Activated CD8-positive, alpha-beta memory T cell treated with anti-CD3 and anti-CD28 coated beads for 24 hours (primary cell): ENCODE results near the gene KCTD14.
A peak's percentile ranks its signal among the peaks of the same experiment; 100 is the strongest.
"Not testable (repeated sequence)": the region's sequence is repeated elsewhere in the genome, so short reads cannot be mapped to it uniquely, and the experiment has no call there.

Experiments
- DNase-seq: peaks from one replicate; pipeline ENCODE4 v3.0.0-alpha.2; 2020

The KCTD14 gene

DNA sequence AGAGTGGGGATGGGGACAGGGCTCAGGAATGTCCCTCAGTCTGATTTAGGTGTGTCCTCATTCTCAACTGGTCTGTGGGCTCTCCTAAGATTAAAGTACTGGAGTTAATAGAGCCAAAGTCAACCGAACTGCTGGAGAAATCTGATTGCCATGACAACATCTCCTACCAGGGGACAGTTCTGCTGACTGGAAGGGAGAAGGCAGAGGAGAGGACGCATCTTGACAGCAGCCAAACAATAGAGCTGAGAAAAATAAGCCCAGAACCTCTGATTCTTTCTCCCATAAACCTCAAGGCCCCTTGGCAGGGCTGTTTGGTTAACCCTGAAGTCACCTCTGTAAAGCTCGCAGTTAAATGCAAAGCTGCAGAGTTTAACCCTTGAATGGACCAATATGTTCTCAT is 2.8 kb downstream of the KCTD14 start:
- no peak for DNase-seq

GRCh38 chr11:78019808-78020207 is 3.3 kb downstream of the KCTD14 start:
- DNase-seq: no peak

DNA sequence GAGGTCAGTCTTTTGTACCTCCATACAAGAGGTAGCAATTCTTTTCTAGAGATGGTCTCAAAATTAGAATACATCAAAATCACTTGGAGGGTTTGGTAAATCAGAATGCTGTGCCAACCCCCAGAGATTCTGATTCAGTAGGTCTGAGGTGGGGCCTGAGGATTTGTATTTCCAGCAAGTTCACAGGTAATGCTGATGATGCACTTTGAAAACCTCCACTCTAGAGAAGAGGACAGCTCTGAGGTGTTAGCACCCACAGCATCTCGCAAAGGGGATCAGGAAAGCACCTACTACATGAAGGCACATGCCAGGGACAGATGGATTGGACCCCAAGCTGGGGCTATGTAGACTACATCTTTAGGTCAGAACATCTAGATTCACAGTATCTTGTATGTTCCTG is 7.2 kb downstream of the KCTD14 start:
- no peak for DNase-seq

DNA sequence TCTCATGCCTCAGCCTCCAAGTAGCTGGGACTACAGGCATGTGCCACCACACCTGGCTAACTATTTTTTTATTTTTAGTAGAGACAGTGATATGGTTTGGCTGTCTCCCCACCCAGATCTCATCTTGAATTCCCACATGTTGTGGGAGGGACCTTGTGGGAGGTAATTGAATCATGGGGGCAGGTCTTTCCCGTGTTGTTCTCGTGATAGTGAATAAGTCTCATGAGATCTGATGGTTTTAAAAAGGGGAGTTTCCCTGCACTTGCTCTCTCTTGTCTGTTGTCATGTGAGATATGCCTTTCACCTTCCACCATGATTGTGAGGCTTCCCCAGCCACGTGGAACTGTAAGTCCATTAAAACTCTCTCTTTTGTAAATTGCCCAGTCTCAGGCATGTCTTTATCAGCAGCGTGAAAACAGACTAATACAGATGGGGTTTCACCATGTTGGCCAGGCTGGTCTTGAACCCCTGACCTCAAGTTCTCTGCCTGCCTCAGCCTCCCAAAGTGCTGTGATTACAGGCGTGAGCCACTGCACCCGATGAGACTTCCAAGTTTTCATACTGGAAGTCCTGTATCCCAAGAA is 8.0 kb downstream of the KCTD14 start:
- DNase-seq: not testable (repeated sequence)

DNA sequence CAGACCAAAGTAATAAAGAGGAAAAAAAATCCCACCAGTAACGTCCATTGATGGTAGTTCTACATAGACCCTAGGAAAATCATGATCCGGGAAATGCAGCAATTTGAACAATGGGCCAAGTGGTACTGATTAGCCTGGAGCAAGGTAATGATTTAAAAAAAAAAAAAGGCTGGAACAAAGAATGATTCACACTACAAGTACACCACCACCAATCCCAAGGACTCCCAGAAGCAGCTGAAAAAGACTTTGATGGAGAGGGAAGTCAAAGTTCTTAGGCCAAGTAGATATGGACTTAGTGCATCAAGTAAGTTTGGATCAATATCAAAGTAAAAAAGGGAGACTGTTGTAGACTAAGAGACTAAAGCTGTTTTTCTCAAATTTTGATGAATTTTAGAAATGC is 11.8 kb downstream of the KCTD14 start:
- no peak for DNase-seq

GRCh38 chr11:78010755-78011154 is 12.3 kb downstream of the KCTD14 start:
- DNase-seq: no peak

DNA sequence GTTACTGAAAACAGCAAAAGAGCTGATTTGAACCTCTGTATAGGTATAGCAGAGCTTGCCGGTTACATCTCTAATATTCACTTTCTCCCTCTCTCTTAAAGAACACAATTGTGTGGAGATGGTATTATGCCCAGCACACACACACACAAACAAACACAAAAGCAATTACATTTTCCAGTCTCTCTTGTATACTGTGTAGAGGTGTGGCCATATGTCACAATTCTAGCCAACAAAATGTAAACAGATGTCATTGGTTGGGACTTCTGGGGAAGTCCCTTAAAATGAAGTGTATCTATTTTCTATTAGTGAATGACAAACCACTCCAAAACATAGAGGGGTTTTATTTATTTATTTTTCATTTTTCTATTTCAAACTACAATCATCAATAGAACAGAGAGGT is 12.8 kb downstream of the KCTD14 start:
- no peak for DNase-seq

GRCh38 chr11:78009062-78009461 is 14.0 kb downstream of the KCTD14 start:
- DNase-seq: no peak

DNA sequence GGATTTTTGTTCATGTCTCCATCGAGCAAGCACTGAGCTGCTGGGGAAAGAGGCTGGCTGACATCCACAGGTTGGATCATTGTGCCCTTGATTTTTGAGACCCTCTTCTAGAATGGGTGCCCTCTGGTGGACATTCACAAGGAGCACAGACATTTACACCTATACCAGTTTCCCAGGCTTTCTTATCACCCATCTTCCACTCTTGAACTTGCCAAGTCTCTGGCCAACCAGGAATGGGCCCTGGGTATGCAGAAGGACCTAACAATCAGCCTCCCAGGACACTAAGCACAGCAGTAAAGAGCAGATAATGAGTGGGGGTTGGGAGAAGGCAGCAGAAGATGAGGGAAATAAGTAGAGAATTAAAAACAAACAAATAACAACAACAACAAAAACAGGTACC is 22.9 kb downstream of the KCTD14 start:
- peak; percentile 61 for DNase-seq

GRCh38 chr11:77999446-78000030 is 23.5 kb downstream of the KCTD14 start:
- no peak for DNase-seq

DNA sequence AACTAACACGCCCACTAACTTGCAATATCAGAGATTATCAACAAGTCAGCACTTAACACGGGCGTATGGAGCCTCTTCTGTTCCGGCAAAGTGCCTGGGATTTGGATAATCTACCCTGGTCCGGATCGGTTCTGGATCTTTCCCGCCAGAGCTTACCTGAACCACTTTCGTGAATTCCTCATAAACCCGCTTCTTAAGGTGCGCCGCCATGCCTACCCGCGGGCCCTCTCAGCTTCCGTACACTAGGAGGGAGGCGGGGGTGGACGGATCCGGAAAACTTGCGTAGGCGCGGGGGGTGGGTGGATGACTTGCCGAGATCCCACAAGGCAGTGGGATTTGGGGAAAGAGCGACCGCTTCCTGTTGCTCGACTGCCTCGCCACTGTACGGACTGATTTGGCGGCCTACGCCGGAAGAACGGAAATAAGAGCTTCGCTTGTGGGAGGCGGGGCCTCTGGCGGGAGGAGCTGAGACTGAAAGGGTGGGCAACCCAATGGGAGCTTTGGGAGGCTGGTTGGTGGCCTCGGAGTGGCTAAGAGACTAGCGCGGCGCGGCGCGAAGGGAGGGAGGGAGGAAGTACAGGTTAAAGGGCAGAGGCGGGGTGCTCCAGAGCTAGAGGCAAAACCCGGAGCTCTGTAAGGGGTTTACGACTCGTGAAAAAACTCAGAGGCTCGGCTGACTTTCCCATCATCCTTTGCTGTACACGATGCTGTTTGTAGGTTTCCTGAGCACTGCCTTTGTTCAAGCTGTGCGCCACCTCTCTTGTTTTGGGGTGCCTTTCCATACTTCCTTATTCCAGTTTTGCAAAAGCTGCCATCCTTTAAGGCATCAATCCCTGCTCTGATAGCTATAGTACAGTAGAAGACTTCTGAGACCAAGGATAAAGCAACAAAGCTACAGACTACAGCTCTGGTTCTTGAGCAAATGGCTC is 28.4 kb downstream of the KCTD14 start, which contains the start of gene INTS4:
Gene INTS4, minus strand, starts transcription at position 235 of the 929 bp plus-strand sequence. Its CDS starts 25 bp downstream, at position 210.
- peak; percentile 96 for DNase-seq

DNA sequence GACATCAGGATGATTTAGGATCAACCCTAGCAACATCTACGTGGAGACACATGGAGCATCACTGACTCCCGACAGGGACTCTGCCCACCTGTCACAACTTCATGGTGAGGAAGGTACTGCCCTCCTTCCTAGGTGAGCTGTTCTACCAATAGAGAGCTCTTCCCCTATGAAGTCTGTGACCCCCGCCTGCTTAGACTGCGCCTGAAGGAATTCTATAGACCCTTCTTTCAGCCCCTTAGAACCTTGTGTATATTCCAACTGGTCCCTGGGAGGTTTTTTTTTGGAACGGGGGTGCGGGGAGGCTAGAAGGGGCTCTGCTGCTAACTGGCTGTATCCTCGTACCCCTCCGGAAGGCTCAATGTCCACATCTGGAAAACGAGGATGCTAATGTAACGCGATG is 29.2 kb downstream of the KCTD14 start:
- no peak for DNase-seq

DNA sequence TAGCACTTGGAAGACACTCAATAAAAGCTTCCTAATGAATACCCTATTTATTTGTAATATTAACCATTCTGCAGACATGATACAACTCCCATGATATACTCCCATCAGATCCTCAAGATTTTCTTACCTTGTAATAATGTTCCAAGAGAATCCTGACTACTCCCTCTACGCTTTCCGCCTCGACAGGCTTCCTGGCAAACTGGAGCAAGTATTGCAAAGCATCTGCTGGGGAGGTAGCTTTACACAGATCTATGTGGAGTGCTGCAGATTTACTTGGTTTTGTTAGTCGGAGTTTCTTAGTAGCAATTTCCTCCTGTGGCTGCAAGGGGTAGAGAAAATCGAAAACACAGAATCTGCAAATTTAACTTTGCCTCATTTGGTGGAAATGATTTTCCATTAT is 32.1 kb downstream of the KCTD14 start:
- DNase-seq: no peak

DNA sequence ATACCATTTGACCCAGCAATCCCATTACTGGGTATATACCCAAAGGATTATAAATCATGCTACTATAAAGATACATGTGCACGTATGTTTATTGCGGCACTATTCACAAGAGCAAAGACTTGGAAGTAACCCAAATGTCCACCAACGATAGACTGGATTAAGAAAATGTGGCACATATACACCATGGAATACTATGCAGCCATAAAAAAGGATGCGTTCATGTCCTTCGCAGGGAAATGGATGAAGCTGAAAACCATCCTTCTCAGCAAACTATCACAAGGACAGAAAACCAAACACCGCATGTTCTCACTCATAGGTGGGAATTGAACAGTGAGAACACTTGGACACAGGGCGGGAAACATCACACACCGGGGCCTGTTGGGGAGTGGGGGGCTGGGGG is 36.6 kb downstream of the KCTD14 start:
- DNase-seq: not testable (repeated sequence)

DNA sequence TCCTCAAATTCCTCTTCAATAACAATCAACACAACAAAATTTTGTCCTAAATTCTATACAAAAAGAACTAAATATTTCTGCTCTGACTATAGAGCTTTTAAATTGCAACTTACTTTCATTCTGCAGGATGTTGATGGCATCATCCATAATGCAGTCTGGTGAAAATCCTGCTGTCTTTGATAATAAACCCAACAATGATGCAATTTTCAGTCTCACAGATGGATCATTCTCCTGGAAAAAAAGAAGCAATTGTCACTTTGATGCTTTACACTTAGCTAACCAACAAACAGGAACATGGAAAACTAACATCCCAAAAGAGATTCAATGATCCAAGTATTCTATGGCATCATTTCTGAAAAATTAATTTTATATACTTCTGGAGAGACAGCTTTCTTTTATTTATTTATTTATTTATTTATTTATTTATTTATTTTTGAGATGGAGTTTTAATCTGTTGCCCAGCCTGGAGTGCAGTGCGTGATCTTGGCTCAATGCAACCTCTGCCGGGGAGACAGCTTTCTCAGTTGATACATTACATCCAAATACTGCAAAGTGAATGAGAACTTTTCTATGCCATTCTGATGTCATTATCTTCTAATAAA is 41.6 kb downstream of the KCTD14 start:
- no peak for DNase-seq

- DNase-seq: no peak
These were observed 54.7 kb downstream of the KCTD14 start for GRCh38 chr11:77968337-77968736.

DNA sequence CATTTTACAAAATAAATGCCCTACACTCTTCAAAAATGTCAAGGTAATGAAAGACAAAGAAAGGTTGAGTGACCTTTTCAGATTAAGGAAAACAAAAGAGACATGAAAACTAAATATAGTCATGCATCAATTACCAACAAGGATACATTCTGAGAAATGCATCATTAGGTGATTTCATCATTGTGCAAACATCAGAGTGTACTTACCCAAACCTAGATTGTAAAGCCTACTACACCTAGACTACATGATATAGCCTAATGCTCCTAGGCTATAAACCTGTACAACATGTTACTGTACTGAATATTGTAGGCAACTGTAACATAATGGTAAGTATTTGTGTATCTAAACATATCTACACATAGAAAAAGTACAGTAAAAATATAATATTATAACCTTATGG is 55.3 kb downstream of the KCTD14 start:
- DNase-seq: no peak

DNA sequence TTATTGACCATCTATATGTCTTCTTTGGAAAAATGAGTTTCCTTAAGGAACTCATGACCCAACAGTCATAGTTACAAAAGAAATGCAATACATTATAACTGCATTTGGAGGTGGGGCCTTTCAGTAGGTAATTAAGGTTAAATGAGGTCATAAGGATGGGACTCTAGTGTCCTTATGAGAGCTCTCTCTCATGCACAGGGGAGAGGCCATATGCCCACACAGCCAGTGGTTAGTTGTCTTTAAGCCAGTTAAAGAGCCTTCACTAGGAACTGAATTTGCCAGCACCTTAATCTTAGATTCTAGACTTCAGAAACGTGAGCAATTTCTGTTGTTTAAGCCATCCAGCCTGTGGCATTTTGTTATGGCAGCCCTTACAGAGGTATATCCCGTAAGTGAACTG is 56.0 kb downstream of the KCTD14 start:
- DNase-seq: no peak

GRCh38 chr11:77966338-77966737 is 56.7 kb downstream of the KCTD14 start:
- DNase-seq: no peak
